ELR (cell line): ENCODE data around the gene CACNA2D3.
"Not testable (repeated sequence)": the region's sequence is repeated elsewhere in the genome, so short reads cannot be mapped to it uniquely, and the experiment has no call there.

Source experiments
- DNase-seq: peaks from one replicate; pipeline ENCODE4 v3.0.0-alpha.2; 2015; ENCODE audit warnings: low read depth

The CACNA2D3 gene

GRCh38 chr3:54573858-54574257 is 451.5 kb downstream of the CACNA2D3 start:
- no peak for DNase-seq

GRCh38 chr3:54574906-54575617 is 452.7 kb downstream of the CACNA2D3 start:
- no peak for DNase-seq

GRCh38 chr3:54575618-54575960 is 453.2 kb downstream of the CACNA2D3 start:
- no peak for DNase-seq

- no peak for DNase-seq
These were observed 455.0 kb downstream of the CACNA2D3 start for GRCh38 chr3:54577313-54577712.

- no peak for DNase-seq
These were observed 456.1 kb downstream of the CACNA2D3 start for GRCh38 chr3:54578417-54578816.

GRCh38 chr3:54580453-54580852 is 458.1 kb downstream of the CACNA2D3 start:
- DNase-seq = no peak

- no peak for DNase-seq
These were observed 460.1 kb downstream of the CACNA2D3 start for GRCh38 chr3:54582424-54582823.

GRCh38 chr3:54591157-54591556 is 468.8 kb downstream of the CACNA2D3 start:
- no peak for DNase-seq

GRCh38 chr3:54593653-54594052 is 471.3 kb downstream of the CACNA2D3 start:
- no peak for DNase-seq

GRCh38 chr3:54596087-54596486 is 473.7 kb downstream of the CACNA2D3 start:
- no peak for DNase-seq

- DNase-seq = no peak
These were observed 477.4 kb downstream of the CACNA2D3 start for GRCh38 chr3:54599716-54600115.

GRCh38 chr3:54600441-54601204 is 478.3 kb downstream of the CACNA2D3 start:
- DNase-seq = no peak

GRCh38 chr3:54604495-54604894 is 482.1 kb downstream of the CACNA2D3 start:
- DNase-seq = no peak

GRCh38 chr3:54608041-54608440 is 485.7 kb downstream of the CACNA2D3 start:
- DNase-seq = no peak

GRCh38 chr3:54619053-54619452 is 496.7 kb downstream of the CACNA2D3 start:
- DNase-seq = no peak

- no peak for DNase-seq
These were observed 497.2 kb downstream of the CACNA2D3 start for GRCh38 chr3:54619531-54619930.

GRCh38 chr3:54621184-54621583 is 498.8 kb downstream of the CACNA2D3 start:
- no peak for DNase-seq

GRCh38 chr3:54622678-54623077 is 500.3 kb downstream of the CACNA2D3 start:
- DNase-seq = no peak

GRCh38 chr3:54625805-54626787 is 503.7 kb downstream of the CACNA2D3 start:
- no peak for DNase-seq

- no peak for DNase-seq
These were observed 506.6 kb downstream of the CACNA2D3 start for GRCh38 chr3:54628888-54629441.

GRCh38 chr3:54630101-54630623 is 507.8 kb downstream of the CACNA2D3 start:
- DNase-seq = no peak

GRCh38 chr3:54631001-54631400 is 508.6 kb downstream of the CACNA2D3 start:
- DNase-seq = not testable (repeated sequence)
